Cerebellar nuclear complex (tissue), 1 donor: Measurements from ENCODE around the gene GRB10.

Source experiments
- DNase-seq, 2 experiments: peaks; one replicate each; lab custom pipeline; 2025; lab: John Stamatoyannopoulos, UW

Gene GRB10

DNA sequence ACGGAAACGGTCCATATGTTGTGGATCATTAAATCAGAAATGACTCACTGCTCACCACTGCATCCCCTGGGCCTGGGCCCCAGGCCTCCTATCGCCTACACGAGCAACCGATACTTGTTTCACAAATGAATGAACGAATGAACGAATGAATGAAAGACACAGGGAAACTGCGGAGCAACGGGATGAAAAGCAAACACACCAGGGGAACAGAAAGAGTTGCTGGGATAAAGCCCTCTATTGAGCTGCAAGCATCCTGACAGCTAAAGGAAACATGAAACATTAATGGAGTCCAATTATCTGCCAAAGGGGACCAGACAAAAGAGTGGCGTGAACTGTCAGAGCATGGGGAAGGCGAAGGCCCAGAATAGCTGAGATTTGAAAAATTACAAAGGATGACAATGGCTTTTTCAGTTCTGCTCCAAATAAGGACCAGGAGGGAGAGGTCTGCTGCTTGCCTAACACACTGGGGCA is 92.1 kb downstream of the GRB10 start:
- no peak for DNase-seq

DNA sequence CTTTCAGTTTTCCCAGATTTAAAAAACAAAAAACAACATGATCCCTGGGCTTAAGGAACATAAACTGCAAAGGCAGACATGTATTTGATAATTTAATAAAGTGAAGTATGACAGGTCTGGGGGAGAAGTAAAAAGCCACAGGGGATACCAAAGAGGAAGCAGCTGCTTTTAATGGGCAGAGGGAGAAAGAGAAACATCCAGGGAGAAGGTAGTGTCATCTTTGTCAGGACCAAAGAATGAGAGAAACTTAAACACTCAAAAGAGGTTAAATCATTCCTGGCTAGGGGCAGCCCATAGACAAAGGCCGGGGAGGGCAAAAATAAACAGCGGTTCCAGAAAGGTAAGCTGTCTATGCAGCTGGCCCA is 94.5 kb downstream of the GRB10 start:
- DNase-seq: no peak

DNA sequence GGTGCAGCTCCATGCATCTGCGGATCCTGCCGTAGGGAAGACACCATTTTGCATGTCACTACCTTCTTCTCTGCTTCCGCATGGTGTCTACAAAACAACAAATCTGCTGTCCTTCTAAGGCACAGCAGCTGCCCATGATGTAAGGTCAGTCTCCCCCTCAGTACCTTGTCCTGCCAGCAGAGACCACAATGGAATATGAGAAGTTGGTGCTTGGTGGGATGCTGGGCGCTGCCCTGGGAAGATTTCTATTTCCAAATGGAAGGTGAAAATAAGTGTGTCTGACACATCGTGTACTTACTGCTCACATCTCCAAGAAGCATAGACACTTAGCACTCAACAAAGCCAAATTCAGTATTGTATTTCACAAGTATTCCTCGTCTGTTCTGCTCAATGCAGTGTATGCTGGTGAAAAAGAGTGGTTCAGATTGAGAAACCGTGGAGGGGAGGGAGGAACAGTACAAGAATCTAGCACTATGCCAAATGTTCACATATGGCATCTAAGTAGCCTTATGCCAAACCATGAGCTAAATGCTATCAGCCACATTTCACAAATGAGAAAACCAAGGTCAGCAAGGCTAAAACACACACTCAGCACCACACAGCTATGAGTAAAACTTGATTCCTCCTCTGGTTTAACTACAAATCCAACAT is 95.0 kb downstream of the GRB10 start:
- peak; percentile 18 to 80 for DNase-seq

DNA sequence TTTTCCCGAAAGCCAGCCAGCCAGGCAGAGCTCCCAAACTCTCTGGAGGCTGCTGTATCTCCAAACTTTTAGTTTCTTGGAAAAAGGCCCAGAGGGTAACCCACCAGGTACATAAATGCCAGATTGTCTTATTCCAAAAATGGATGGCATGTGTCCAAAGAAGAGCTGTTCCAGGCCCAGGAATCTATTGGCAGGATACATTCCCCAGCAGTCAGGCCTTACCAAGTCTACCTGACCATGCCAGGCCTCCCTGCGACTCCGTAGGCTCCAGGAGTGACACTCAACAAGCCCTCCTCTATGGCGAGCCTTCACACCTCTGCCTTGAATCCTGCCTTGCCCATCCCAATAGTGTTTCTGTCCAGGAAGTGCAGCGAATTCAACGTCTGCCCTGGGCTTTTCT is 95.6 kb downstream of the GRB10 start:
- peak in 1 of 2 experiments; percentile 24 for DNase-seq

DNA sequence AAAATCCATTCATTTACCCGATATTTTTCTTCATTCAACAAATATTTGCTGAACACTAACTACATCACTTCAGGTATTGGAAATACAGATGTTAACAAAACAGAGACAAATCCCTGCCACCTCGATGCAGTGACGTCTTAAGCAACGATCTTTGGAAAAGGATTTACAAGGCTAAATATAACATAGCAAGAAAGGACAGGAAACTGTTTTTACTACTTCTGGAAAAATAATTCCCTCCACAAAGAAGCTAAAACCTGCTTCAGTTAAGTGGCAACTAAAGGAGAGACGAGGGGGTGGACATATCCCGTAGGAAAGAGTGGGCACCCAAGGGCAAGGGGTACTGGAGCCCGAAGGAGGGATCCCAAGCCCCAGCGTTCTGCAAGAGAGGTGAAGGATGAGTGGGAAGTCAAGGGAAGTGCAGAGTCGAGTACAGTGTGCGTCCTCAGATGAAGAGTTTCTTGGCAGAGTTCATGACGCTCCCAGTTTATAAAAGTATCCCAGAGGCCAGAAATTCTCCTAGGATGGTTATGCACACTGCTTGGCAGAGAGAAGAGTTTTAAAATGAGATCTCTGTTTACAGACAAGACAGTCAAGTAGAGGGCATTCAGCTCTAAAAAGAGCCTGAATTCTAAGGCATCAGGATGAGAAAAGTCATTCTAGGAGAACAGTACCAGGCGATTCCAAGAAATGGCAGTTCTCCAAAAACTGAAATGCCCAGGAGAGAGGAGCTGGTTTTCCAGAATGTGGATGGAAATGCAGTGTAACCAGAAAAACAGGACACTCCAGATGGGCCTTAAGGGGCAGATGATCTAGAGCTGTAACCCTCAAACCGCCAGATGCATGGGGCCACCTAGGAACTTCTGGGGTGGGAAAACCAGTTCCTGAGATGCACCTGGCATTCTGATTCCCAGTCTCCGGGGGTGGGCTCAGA is 97.3 kb downstream of the GRB10 start:
- no peak for DNase-seq

DNA sequence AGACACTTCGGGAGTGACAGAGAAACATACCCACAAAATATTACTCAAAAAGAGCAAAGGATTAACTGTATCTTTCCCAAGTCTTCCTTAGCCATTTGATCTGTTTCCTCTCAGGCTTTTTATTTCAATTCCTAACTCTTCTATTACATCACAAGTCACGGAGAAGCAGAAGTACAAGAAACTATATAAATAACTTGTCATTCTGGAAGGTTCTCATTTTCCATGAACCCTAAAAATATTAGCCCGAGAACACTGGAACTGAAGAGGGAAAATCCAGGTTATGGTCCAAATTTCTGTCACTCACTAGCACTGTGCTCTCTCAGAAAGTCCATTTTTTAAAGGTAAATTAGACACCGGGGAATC is 98.0 kb downstream of the GRB10 start:
- no peak for DNase-seq

DNA sequence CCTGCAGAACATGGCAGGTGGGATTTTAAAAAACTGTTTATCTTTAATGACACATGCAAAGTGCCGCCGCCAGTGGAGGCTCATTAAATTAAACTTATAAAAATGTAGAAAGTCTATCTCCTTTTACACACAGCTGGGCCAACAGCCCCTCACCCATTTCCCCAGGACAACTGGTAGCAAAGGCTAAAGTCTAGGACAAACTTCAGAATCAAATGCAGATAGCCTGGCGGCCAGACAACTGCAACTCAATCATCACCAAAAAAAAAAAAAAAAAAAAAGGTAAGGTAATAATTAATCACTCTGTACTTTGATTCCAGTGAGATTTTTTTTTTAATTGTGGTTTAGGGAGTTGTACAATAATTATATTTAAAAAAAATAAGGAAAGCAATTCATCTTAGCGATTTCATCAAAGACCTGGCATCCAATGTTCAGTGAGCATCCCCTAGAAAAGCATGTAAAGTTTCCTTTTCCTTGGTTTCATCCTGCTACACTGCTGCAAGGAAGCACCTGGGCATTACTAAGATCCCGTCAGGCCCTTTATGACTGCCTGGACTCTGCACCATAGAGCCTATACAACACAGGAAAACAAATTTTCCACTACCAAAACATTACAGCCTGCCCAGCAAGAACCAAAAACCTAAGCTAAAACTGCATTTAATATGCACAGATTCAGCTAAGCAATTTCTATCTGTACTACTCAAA is 98.5 kb downstream of the GRB10 start:
- no peak for DNase-seq

DNA sequence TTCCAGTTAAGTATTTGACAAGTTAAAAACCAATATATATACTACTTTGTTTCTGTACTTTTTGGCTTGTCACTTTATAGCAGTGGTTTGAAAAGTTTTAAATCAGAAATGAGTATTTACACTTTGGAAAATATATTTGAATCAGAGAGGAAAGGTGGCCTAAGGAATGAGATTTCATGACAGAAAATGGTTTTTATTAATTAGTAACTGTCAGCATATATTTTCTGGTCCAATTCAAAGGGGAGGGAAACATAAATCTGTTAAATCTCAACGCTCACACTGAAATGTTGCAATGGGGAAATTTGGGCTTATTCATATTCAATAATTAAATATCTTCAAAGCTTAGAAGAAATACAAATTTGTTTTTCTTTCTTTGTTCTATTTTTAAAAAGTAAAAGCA is 100.1 kb downstream of the GRB10 start:
- no peak for DNase-seq

DNA sequence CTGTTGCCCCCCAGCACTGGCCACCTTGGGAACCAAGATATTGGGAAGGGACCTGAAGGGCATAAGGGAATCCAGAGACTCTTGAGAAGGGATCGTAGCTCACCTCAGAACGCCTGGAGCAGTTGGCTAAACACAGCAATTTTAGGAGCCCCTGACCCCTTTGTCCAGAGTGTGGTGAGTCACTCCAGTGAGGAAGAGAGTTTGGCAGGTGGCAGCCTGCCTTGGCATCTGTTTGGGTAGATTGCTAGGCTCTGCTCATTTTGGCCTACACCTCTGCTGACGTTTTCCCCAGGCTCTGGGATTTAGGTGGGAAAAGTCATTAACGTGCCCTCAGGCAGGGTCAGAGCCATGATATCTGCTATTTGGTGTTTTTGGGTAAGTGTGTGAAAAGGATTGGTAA is 100.6 kb downstream of the GRB10 start:
- no peak for DNase-seq

DNA sequence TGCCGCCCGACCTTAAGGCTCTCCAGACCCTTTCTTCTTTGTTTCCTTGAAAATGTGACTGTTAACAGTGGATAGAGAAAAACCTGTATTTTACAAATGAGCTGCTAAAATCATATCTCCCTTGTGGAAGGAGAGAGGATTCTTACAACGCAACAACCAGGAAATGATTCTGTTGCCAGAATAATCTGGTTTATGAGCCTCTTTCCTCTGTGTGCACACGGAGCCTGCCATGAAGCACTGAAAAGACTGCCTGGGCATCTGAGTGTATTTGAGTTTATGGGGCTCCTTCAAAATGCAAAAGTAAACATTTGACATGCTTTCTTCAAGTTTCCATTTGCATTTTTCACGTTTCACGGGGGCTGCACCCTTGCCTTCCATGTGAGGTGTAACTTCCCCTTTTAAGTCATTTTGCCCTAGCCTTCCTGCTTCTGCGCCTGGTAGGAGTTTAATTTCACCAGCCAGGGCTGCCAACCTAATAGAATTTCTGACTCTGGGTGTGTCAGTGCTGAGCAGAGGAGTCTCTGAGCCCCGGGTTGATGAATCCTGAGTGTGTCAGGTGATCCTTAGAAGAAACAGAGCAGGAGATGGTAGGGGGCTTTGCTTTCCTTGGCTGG is 101.2 kb downstream of the GRB10 start:
- DNase-seq: no peak

DNA sequence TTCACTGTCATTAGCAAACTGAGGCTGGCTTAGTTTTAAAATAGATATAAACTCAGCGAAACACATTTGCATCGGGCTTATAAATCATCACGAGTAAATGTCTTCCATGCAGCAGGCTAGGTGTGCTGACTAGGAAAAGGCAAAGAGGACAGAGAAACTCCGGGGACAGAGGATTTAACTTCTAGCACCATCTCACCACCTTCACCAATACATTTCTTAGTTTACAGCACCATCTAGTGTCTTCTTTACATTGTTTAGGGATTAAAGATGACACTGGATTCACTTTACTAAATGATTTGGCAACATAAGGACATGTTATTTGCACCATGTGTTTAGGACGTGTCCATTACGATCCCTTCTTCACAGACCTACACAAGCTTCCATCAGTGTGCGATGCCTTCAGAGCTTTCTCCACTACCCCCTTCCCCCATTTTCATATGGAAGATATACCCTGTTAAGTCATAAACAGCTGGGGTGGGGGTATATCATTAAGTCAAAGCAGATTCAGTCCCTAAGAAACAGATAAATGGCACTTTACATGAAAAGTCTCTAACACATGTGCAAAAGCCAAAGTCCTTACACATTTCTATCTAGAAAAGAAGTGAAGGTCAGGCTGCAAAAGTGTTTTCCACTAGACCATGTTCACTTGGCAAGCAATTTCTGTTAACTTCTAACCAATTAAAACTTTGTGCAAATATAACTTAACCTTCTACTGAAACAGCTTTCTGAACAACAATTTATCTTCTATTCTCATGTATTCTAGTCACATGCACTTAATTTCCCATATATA is 103.3 kb downstream of the GRB10 start:
- peak in 1 of 2 experiments; percentile 18 for DNase-seq

DNA sequence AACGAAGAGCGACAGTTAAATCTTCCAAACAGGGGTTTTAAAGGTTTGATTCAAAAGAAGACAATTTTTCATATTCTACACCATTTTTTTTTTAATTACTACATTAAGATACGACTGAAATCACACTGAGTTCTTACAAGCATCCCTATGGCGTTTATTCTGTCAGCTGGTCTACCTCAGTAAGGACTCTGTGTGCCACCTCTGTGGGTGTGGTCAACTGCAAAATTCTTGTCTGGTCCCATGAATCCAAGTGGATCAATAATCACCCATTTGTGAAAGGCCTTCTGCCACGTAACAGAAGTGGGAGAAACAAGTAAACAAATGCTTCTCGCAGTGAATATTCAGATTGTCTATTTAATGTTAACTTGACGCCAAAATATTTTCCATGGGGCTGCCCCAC is 104.1 kb downstream of the GRB10 start:
- DNase-seq: no peak

DNA sequence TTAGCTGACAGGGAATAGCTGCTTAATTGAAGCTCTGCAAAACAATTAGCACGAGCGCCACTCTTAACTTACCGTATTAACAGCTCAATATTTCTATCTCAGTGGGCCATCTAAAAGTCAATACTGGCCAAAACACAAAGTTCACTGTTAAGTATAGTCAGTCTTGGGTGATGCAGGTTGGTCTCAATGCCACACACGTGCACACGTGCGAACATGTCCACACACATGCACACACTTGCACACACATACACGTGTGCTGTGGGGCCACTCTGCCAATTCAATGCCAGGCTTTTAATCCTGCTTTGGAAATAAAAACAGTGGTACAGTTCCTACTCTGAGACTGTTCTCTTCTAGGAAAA is 105.1 kb downstream of the GRB10 start:
- DNase-seq: no peak

DNA sequence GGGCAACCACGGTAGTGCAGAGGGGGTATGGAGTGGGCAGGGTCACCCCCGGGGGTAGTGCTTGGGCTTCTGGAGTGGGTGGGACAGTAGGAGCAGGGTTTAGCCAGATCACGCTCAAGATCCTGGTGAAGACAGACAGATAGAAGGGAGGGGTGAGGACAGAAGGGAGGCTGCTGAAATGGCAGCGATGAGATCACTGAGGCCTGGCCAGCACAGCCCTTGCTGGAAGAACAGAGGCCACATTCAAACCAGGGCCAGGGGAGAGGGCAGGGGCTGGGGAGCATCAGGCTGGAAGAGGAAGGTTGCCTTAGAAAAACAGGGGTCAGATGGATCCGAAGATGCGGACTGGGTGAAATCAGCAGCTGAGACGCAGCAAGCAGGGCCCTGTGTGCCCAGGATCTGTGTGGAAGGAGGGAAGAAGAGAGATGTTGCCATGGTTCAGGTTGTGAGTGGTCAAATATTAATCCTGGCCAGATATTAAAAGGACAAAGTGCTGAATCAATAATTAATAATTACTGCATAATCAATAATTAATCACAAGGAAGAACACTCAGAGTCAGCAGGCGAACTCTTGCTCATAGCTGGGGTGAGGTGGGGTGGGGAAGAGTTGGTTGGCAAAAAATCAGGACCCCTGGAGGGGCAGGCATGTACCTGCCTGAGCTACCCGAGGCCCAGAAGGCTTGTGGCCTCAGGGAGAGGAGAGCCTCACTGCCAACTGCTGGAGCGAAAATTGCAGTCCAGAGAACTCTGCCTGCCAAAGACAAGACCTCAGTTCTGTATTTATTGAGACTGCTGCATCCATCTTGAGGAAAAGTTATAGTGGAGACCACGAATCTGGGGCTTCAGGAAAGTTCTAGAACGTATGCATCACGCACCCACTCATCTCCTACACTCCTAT is 105.7 kb downstream of the GRB10 start:
- DNase-seq: no peak

DNA sequence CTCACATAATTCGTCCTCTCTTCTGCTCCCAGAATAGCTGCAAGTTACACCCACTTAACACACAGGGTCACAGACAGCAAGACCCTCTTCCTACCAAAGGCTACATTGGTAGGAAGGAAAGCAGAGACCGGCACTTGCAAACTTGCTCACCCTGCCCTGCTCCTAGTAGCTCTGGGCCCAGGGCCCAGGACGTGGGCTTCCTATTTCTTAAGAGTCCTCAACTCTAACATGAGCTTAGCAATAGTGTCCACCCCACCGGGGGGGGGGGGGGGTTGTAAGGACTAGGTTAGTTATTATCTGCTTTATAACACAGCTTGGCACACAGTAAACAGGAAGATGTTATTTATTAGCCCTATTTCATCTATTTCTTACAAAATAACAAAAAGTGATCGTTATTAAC is 106.6 kb downstream of the GRB10 start:
- DNase-seq: no peak

DNA sequence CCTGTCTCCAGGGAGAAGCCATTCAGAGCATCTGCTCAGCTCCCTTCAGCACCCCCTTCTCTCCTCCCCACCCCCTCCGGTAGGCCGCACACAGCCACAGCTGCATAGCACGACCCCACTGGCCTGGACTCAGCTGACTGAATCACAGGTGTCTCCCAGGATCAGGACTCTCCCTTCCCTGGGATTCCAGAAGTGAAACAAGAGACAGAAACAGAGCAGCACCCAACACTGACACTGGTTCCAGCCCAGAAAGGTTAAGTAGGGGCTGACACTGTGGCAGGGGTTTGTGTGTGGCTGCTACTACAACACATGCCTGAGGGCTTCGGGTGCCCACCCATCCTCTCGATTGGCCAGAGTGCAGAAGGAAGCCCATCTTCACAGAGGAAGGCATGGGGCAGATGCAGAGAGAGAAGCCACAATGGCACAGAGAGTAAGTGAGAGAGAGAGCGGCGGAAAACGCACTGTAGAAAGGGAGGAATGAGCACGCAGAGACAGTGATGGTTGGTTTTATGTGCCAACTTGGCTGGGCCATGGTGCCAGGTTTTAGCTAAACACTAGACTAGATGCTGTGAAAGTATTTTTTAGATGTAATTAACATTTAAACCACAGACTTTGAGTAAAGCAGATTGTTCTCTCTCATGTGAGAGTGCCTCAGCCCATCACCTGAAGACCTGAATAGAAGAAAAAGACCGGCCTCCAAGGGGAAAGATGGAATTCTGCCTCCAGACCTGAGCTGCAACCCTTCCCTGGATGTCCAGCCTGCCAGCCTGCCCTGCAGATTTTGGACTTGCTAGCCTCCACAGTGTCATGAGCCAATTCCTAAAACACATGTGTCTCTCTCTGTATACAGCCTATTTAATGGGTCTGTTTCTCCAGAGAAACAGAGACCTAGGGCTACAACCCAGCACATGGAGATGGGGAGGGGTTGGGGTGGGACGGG is 107.5 kb downstream of the GRB10 start:
- no peak for DNase-seq

DNA sequence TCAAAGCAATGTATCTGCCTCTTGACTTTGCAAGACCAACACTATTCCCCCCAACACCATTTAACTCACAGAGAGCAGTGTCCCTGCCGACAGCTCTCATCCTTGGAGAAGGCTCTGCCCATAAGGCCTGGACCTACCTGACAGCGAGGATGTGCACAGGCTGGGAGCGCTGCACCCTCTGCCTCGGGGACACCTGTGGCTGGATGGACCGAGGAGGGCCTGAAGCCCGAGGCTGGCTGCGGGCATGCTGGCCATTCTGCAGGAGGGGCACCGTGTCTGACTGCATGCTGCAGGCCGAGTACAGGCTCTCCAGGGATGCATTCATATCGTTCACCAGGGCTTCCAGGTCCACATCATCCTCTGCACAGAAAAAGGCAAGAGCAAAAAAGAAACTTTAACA is 108.4 kb downstream of the GRB10 start:
- no peak for DNase-seq

DNA sequence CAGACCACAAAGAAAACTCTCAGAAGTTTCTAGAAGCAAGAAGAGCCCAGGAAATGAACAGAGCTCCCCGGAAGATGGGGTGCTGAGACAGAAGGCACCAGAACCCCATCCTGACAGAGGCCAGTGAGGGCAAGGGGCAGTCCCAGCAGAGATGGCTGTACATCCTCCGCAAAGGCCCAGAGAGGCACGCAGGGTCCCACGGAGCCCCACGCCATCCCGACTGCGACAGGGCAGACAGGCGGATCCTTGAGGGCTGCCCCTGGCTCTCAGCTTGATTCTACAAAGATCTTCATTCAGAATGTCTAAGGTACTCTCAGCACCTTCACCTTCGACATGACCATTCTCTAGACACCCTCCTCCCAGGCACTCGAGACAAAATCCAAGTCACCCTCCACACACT is 109.6 kb downstream of the GRB10 start:
- no peak for DNase-seq

DNA sequence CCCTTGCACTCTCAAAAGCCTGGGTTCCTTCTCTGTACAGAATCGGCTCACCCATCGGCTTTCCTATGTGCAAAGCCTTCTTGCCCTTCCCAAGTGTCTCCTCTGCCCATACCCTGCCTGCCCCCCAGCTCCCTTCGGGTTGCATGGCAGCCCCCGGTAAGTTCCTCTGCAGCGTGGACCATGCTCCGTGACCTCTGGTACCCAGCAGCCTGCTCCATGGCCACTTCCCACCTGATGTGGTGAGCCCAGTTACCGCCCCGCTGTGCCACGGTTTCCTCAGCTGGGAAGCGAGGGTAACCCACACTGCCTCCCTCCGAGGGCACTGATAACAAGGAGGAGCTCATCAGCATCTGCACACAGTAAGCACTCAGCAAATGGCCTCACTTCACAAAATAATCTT is 110.7 kb downstream of the GRB10 start:
- no peak for DNase-seq

DNA sequence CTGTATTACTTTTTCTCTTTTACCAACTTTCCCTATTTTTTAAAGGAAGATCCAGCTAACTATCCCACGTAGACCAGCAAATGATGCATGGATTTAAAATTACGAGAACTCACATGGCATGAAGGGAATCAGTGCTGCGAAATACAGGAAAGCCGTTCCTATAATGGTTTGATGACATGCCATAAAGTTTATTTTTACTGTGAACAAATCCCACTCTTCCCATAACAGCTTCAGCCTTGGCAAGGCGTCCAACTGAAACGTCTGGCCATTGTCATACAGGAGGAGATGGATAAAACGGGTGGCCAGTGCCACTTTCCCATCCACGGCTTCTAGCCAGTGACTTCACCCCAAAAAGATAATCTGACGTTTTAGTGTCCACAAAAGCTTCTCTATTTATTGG is 111.3 kb downstream of the GRB10 start:
- DNase-seq: no peak
